GM19438 (cell line): ENCODE results near the gene CHCHD6.

Experiments
- ATAC-seq: cut with Tn5 transposase; IDR thresholded peaks from one replicate; pipeline ENCODE4 v1.9.1; 2021; ENCODE audit warnings: low read depth; ENCODE audit not compliant: unreplicated experiment

The CHCHD6 gene

DNA sequence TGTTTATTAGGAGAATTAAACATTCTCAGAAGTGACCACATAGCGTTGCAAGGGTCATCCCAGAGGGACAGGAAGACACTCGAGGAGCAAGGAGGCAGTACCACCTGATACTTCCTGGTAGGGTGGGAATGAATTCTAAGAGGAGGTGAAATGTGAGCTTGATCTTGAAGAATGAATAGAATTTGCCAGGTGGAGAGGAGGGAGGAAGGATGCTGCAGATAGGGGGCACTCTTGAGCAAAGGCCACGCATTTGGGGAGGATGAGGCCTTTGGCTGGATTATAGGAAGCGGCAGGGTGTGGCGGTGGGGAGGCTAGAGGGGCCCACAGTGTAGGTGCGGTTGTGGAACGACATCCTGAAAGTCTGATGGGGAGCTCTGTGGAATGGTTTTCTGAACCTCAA, 33.5 kb downstream of the CHCHD6 start:
- no peak for ATAC-seq

DNA sequence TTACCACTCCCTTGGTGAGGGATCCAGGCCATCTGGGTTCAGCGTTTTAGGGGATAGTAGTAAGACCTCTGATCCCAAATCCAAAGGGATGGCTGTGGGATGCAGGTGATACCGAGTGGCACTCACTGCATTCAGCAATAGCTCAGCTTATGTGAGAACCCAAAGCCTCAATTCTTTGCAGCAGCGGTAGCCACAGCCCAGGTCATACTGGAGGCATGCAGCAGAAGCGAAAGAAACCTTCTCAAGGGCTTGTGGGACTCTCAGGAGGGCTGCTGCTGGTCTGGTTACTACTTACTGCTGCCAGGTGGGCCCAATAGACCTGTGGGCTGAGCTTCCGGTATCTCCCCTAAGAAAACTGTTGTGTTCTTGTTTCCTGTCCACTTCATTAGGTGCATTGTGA, 38.0 kb downstream of the CHCHD6 start:
- ATAC-seq: no peak

DNA sequence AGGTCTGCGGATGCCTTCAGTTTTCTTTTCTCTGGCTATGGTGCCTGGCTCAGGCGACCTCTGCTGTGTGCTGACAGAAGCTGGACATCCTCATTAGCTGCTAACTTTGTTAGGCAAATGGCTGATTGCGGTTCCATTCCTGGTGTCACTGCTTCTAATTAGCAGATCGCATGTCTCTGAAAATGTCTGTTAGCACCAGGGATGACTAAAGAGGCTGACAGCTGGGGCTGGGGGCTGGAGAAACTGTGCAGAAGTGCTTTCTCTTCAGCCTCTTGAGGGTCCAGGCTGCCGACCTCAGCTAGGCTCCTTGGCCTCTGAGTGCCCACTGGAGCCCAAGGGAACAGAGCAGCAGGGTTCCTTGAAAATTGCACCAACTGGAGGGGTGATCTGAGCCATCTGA, 39.3 kb downstream of the CHCHD6 start:
- no peak for ATAC-seq

DNA sequence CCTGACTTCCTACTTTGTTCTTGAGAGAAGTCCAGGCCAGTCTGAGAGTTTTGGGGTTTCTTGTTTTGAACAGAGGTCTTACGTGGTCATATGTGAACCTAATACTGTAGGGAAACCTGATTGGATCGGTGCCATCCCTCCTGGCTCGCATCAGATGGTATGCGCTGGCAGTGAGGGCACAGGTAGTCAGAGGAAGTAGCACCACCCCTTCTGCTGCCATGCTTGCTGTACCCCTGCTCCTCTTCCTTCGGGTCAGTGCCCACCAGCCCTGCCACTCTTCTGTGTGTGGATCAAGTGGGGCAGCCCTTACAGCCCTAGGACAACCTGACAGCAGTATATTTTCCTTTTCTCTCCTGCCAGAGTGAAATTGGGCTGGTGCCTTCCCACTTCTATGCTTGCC, 39.7 kb downstream of the CHCHD6 start:
- ATAC-seq: no peak

- no peak for ATAC-seq
These were observed 41.8 kb downstream of the CHCHD6 start for GRCh38 chr3:126745760-126746394.

GRCh38 chr3:126746395-126747177, 42.5 kb downstream of the CHCHD6 start:
- ATAC-seq: no peak

DNA sequence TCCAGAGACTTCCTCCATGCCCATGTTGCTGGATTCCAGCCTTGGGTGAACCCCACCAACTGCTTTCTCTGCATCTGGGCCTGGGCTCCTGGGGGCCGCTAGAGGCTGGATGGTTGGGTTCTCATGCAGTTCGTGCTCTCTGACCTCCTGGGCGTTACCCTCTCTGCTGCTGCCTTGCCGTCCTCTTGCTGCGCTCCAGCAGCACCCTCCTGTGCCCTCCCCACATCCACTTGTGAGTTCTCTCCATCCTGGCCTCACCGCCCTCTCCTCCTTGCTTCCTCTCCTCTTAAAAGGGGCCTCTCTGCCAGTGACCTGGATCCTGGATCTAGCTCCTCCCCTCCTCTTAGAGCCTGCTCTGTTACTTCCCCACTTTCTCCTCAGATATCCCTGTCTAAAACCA, 43.7 kb downstream of the CHCHD6 start:
- no peak for ATAC-seq

DNA sequence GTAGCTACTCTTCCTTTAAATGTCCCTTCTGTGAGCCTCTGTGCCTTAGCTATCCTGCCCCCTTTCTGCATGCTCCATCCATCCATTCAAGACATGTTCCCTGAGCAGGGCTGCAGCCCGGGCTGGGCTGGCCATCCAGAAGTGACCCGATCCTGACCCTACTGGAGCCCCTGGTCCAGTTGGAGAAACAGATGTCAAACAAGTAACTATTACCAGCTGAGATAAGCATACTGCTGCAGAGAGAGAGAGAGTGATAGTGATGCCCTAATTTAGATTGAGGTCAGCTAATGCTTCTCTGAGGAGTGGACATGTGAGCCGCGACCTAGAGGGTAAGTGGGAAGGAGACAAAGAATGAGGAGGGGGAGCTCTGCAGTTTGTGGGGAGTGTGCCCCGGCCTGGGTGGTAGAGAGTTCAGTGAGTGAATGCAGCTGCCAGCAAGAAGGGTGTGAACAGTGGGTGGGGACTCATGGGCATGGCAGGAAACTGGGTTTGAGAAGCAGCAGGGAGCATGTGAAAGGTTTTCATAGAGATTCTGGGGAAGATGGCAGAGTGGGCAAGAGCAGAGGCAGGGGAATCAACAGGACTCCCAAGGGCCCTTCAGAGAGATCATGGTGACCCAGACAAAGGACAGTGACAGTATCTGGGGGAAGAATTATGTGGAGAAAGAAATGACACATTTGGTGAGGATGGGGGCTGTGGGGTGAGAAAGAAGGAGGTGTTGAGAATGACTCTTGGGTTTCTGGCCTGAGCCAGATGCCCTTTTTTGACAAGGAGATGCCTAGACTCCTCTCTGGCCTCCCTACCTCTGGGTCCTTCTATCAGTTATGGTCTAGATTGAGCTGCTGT, 44.9 kb downstream of the CHCHD6 start:
- ATAC-seq: no peak

GRCh38 chr3:126749547-126749875, 45.5 kb downstream of the CHCHD6 start:
- no peak for ATAC-seq

DNA sequence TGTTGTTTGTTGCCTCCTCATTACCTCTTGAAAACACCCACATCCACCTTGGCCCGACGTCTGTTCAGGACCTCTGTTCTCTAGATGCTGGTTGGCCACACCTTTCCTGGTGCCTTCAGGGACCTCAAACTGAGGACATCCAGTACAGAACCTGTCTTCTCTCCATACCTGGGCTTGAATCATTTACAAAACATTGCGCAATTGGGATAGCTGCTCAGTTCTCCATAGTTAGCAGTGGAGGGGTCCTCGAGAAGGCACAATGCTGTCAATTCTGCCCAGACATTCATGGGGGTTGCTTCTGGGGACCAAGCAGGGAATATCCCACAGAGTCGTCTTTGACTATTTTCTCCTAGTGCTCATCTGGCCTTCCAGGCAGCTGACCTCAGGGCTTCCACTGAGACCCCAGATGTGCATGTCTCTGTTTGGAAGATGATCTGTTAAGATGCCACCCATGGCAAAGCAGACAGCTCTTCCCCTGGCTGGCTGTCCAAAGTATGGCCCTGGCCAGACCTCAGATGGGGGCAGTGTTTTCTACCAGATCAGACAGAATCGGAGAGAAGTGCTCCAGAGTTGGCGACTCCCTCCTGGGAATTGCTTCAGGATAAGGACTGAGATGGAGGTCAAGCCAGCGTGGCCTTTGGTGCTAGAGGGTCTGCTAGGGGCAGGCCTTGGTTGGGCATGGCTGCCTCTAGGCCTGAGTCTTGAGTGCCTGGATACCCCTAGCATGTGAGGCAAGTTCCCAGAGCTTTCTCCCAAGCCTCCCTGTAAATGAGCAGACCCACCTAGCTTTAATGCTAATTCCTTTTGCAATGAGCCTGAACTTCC, 46.1 kb downstream of the CHCHD6 start:
- no peak for ATAC-seq

DNA sequence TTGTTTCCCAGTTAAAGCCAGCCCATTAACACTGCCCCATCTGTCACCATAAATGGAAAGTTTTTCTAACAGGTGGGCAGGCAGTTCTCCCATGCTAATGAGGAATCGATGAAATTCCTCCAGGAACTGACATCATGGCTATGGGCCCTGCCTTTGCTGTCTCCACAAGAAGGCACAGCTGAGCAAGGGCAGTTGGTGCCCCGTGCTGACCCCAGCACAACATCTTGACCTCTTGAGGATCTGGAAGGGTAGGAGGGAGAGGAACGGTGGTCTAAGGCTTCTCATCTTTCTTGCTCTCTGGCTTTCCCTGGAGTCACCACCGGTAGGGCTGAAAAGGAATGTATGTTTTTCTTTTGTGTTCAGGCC, 46.7 kb downstream of the CHCHD6 start:
- ATAC-seq: no peak

DNA sequence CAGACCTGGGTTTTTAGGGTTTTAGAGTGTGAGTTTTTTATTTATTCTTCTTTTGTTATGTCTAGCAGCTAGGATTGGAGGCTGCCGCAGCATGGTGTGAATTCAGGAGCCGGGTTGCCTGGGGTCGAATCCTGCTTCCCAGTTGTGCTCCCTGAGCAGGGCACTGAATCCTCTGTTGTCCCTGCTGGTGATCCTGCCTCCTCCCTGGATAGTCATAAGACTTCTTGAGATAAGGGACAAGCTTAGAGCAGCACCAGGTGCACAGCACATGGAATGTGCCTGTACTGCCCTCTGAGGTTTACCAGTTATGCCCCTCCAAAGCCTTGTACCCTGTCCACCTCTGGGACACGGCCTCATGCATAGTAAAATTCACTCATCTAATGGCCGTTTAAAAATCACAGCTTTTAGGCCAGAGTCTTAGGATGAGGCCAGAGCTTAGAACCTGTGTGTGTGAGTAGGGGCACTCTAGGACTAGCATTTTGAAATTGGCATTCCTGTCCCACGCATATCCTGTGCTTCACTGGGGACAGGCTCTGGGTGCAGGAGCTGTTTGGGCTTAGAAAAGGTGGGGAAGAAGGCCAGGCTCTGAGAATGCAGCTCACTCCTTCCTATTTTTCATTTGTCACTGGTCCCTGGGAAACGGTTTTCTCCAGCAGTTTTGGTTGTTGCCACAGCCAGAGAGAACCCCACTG, 47.7 kb downstream of the CHCHD6 start:
- ATAC-seq: peak; percentile 22

GRCh38 chr3:126752303-126753190, 48.5 kb downstream of the CHCHD6 start:
- ATAC-seq: peak; percentile 80

GRCh38 chr3:126753191-126754160, 49.4 kb downstream of the CHCHD6 start:
- no peak for ATAC-seq

- no peak for ATAC-seq
These were observed 51.8 kb downstream of the CHCHD6 start for GRCh38 chr3:126755866-126756265.

- ATAC-seq: no peak
These were observed 54.0 kb downstream of the CHCHD6 start for GRCh38 chr3:126758026-126758425.

DNA sequence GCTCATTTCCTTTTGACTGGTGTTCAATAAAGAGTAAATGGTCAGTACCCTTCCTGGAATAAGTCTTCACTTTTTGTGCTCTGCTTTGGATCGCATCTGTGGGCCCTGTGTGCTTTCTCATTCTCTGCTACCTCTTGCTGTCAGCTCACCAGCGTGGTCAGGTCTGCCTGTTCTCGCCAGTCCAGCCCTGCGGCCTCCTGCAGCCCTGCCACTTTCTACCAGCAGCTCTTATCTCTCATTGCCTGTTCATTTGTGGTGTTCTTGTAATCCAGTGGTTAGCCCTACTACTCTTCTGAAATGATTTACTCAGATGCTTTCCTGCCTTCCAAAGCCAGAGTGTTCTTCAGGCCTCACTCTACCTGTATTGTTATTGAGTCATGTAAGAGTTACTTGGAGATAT, 54.8 kb downstream of the CHCHD6 start:
- no peak for ATAC-seq

- no peak for ATAC-seq
These were observed 56.5 kb downstream of the CHCHD6 start for GRCh38 chr3:126760541-126760940.
